HG03175 (cell line): ENCODE results near the gene HUS1B.

Experiments used
- ATAC-seq: cut with Tn5 transposase; IDR thresholded peaks from one replicate; pipeline ENCODE4 v1.9.1; 2021; ENCODE audit warnings: mild to moderate bottlenecking, moderate library complexity; ENCODE audit not compliant: unreplicated experiment

HUS1B gene

GRCh38 chr6:624979-625378 lies 31.9 kb downstream of the HUS1B start:
- no peak for ATAC-seq

GRCh38 chr6:622462-622861 lies 34.4 kb downstream of the HUS1B start:
- ATAC-seq = no peak

- no peak for ATAC-seq
These were observed 35.0 kb downstream of the HUS1B start for GRCh38 chr6:621931-622330.

- no peak for ATAC-seq
These were observed 36.0 kb downstream of the HUS1B start for GRCh38 chr6:620950-621349.

- no peak for ATAC-seq
These were observed 36.7 kb downstream of the HUS1B start for GRCh38 chr6:620166-620565.

GRCh38 chr6:617456-618100 lies 39.3 kb downstream of the HUS1B start:
- no peak for ATAC-seq

- ATAC-seq = no peak
These were observed 42.9 kb downstream of the HUS1B start for GRCh38 chr6:613981-614380.

GRCh38 chr6:611928-612327 lies 45.0 kb downstream of the HUS1B start:
- ATAC-seq = no peak

GRCh38 chr6:610882-611281 lies 46.0 kb downstream of the HUS1B start:
- ATAC-seq = no peak

- no peak for ATAC-seq
These were observed 47.0 kb downstream of the HUS1B start for GRCh38 chr6:609905-610304.

- ATAC-seq = no peak
These were observed 50.0 kb downstream of the HUS1B start for GRCh38 chr6:606829-607379.
